GM12872 (cell line): Measurements from ENCODE around the gene PRR23A.

Experiments
- TF ChIP-seq, protein P1 (sequence below): IDR thresholded peaks from 3 replicates; pipeline ENCODE4 v1.5.1; 2011; ENCODE audit warnings: low read depth, mild to moderate bottlenecking, low read length, moderate library complexity; ENCODE audit not compliant: insufficient read depth

The PRR23A gene

DNA sequence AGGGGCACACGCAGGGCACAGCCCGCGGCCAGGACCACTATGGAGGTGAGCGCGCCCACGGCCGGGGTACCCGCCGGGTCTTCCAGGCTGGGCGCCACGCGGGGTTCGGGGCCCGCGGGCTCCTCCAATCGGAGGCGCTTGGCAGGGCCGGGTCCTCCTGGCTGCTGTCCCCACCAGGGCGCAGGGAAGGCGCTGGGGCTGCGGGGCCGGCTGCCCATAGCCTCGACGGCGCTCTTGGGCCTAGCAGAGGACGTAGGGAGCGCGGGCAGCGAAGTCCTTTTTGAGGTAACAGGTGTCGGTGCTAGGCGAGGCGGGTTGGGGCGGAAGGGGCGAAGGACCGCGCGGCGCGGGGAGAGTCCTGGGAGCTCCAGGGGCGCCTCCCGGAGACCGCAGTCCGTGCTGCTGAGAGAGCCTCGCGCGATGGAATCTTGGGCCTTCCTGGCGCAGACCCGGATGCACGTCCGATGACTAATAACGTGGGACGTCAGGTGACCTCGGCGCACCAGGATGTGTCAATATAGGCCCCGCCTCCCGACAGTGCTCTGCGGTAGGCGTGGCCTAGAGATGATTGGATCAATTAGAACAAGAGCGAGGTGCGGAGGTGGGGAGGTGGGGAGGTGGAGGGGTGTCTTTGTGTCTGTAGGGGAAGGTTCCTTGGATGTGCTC, at the start of gene PRR23A:
Gene PRR23A (minus strand): TSS at position 218 of the 666 bp plus-strand sequence. CDS start 0 bp downstream, at position 218.
- TF ChIP-seq, protein P1, sequence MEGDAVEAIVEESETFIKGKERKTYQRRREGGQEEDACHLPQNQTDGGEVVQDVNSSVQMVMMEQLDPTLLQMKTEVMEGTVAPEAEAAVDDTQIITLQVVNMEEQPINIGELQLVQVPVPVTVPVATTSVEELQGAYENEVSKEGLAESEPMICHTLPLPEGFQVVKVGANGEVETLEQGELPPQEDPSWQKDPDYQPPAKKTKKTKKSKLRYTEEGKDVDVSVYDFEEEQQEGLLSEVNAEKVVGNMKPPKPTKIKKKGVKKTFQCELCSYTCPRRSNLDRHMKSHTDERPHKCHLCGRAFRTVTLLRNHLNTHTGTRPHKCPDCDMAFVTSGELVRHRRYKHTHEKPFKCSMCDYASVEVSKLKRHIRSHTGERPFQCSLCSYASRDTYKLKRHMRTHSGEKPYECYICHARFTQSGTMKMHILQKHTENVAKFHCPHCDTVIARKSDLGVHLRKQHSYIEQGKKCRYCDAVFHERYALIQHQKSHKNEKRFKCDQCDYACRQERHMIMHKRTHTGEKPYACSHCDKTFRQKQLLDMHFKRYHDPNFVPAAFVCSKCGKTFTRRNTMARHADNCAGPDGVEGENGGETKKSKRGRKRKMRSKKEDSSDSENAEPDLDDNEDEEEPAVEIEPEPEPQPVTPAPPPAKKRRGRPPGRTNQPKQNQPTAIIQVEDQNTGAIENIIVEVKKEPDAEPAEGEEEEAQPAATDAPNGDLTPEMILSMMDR = no peak

DNA sequence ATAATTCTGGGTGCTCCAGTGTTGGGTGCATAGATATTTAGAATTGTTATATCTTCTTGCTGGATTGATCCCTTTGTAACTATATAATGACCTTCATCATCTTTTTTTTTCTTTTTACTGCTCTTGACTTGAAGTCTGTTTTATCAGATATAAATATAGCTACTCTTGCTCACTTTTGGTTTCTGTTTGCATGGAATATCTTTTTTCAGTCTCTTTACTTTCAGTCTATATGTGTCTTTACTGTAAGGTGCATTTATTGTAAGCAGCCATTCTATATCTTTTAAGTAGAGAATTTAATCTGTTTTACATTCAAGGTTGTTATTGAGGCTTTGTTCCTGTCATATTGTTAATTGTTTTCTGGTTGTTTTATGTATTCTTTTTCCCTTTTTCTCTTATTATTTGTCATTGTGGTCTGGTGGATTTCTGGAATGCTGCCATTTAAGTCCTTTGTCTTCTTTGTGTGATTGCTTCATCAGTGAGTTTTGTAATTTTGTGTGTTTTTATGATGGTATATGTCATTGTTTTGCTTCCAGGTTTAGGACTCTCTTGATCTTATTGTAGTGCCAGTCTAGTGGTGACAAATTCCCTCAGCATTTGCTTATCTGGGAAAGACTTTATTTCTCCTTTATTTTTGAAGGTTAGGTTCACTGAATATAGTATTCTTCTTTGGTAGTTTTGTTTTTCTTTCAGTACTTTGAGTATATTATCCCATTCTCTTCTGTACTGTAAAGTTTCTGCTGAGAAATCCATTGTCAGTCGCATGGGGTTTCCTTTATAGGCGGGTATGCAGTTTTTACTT, 46.9 kb upstream of the PRR23A start:
- TF ChIP-seq, protein P1 = no peak

DNA sequence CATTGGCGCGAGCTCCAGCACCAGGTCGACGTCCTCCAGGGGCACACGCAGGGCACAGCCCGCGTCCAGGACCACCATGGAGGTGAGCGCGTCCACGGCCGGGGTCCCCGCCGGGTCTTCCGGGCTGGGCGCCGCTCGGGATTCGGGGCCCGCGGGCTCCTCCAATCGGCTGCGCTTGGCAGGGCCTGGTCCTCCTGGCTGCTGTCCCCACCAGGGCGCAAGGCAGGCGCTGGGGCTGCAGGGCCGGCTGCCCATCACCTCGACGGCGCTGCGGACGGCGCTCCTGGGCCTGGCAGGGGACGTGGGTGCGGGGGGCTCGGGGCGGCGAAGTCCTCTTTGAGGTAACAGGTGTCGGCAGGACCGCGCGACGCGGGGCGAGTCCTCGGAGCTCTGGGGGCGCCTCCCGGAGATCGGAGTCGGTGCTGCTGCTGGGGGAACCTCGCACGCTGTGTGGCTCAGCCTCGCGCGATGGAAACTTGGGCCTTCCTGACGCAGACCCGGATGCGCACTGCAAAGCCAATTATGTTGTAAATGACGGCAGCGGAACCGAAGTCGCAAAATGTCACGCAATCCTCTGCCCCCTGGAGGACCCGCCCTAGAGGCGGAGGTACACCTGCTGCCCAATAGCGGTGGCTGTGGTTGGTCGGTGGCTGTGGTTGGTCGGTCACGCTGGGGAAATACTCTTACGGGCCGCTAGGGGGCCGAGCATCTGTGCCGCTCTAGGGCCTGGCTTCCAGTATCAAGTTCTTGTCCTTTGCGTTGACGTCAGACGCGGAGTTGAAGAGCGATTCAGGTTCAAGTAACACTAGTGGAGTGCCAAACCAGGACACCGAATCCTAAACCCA, 38.5 kb upstream of the PRR23A start, which contains the start of gene PRR23C:
Gene PRR23C (minus strand): TSS at position 527 of the 845 bp plus-strand sequence. CDS start 272 bp downstream, at position 255.
- TF ChIP-seq, protein P1 = 0 out of 3 replicates have a peak, but pooled peaks have one; percentile 15

DNA sequence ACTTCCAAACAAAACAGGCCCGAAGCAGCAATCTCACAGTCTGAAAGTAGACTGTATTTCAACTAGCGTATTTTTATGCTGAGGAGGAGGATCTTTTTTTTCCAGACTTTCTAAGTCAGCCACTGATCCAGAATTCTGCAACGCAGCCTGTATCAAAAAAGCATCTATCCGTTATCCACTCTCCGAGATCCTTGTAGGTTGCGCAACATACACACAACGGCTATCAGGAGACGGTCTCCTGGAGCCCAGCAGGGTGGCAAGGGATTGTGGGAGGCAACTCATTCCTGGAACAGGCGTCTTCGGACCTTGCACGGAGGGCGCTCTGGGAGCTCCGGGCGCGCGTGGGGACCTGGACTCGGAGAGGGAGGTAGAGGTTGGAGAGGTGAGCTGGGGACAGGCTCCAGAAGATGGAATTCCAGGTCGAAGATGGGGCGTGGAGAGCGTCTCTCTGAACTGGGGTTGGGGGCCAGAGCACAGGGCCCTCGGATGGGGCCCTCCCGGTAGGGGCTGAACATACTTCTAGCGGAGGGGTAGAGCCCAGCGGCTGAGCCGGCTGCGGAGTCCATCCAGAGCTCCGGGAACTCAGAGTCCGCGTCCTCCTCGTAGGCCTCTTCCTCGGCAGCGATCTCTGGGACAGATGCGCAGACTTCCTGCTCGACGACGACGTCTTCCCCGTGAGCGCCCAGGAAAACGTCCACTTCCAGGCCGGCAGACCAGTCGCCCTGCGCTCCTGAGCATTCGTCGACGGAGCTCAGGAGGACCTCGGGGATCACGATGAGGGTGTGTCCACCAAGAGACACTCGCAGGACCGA, 37.7 kb upstream of the PRR23A start:
- TF ChIP-seq, protein P1 = no peak

DNA sequence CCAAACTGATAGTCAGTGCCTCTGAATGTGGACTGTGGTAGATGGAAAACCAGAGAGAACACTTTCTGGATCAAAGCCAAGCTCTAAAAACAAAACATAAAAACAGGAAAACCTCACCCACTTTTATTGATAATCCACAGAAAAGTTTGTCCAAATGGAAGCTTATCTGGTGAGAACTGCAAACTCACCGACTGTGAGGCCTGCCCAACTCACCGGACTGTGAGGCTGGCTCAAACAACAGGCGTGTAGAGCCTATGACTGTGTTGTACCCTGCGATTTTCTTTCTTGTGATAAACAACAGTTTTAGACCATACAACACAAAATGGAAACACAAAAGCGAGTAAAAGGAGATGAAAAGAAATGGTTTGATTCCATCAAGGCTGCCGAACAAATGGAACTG, 31.4 kb upstream of the PRR23A start:
- TF ChIP-seq, protein P1 = no peak

DNA sequence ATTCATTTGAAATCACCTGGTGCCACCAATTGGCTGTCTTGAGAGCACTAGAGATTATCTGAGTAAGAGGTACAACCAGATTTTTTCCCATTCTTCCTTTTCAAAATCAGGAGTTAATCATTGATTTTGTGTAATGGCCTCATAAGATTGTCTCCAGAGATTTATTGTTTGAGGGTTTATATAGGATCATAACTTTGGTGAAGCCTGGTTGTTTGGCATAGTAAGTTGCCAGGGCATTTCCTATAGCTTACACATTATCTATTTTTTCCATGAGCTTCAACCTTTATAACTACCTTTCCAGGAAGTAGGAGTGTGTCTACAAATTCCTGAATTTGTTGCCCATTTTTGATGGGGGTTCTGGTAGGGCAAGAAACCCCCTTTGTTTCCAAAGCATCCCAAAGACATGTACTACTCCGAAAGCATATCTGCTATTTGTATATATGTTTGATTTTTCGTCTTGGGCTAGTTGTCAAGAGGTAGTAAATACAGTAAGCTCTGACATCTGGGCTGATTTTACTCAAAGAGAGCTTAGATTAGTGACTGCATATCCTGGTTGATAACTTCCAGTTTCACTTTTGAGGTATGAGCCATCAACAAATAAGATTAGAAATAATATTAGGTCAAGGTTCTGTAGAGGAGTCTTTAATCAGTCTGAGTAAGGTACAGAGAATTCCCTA, 26.4 kb upstream of the PRR23A start:
- TF ChIP-seq, protein P1 = no peak
